ENCODE measurements around the gene LY6G6C.
"Not testable (repeated sequence)": the region's sequence is repeated elsewhere in the genome, so short reads cannot be mapped to it uniquely, and the experiment has no call there.

LY6G6C gene

DNA sequence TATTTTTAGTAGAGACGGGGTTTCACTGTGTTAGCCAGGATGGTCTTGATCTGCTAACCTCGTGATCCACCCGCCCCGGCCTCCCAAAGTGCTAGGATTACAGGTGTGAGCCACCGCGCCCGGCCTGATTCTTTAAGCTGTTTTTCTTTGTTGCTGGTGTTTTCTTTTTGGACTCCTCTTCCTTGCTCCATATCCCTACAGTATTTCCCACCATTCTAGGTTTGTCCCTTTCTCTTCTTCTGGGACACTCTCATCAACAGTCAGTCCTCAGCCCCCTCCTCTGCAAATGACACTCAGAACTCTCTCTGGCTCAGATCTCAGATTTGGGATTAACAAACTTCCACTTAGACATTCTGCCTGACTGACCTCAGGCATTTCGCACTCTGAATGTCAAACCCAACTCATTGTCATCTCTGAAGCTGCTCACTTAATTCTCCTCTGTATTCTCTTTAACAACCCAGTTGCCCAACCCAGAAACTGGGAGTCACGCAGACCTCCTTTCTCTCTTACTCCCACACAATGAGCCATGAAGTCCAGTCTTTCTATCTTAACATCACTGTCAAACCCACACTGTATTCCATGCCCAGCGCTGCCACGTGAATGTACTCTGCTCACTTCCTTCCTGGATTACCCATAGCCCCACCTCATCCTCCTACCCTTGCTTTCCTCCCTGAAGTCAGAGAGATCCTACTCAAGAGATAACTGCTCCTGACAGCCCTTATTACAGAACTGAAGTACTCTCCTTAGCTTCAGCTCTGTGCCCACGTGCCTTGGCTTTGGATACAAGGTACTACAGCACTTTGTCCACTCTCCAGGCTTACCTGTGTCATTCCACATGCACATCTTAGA lies 4.2 kb upstream of the LY6G6C start:
- no peak for DNase-seq

DNA sequence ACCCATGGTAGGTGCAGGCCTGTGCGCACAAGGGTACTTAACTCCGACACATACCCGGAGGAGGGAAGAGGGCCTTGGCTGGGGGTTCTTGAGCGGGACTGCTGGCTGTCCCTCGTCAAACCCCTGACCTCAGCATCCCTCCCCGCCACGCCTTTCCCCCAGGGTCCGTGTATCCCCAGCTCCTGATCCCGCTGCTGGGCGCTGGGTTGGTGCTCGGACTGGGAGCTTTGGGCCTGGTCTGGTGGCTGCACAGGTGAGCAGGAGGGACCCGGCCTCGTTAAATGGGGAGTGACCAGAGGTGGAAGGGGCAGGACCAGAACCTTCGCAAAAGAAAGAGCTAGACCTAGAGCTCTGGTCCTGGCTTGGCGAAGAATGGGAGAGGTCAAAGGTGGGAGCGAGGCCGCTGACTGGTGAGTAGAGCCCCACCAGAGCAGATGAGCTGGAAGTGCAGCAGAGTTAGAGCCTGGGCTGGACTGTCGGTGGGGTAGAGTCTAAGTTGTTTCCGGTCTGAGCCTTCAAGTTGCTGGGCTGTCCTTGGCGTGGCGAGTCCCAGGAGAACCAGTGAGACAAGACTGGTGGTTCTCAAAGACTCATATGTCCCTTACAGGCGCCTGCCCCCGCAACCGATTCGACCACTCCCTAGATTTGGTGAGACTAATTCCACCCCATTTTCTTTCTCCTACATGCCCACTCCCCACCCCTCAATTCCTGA lies 2.6 kb upstream of the LY6G6C start:
- no peak for DNase-seq

DNA sequence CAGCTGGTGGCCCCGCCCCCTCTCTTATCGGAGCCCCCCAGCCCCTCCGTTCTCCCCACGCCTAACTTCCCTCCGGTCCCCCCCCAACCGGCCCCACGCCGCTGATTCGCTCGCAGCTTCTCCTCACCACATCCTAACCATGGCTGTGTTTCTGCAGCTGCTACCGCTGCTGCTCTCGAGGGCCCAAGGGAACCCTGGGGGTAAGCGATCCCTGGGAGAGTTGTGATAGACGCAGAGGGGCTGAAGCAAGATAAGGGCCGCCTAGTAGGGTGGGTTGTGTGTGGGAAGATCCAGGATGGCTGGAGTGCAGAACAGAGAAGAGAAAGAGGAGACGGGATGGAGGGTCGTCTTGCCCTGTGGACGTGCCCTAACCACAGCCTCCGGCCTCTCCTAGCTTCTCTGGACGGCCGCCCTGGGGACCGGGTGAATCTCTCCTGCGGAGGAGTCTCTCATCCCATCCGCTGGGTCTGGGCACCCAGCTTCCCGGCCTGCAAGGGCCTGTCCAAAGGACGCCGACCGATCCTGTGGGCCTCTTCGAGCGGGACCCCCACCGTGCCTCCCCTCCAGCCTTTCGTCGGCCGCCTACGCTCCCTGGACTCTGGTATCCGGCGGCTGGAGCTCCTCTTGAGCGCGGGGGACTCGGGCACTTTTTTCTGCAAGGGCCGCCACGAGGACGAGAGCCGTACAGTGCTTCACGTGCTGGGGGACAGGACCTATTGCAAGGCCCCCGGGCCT lies 1.9 kb upstream of the LY6G6C start, which contains the start of gene MPIG6B:
TSS of gene MPIG6B (plus strand) at position 129 of the 735 bp plus-strand sequence. CDS start at position 140, 11 bp downstream.
- no peak for DNase-seq

DNA sequence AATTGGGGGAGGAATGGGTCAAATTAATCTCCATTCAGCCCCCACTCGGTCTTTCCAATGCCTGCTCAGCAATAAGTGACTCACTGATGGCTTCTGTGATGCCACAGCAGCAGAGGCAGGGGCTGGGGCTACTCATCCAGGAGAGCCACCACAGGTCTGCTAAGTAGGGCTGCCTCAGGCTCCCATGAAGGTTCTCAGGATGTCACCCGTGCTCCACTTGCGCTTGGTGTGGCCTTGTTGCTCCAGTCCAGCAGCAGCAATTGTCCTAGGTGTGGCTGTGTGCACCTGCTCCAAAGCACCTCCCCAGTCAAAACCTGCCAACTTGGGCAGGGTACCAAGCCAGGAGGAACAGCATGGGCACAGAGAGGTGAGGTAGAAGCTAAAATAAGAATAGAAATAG lies 627 bp upstream of the LY6G6C start:
- no peak for DNase-seq

DNA sequence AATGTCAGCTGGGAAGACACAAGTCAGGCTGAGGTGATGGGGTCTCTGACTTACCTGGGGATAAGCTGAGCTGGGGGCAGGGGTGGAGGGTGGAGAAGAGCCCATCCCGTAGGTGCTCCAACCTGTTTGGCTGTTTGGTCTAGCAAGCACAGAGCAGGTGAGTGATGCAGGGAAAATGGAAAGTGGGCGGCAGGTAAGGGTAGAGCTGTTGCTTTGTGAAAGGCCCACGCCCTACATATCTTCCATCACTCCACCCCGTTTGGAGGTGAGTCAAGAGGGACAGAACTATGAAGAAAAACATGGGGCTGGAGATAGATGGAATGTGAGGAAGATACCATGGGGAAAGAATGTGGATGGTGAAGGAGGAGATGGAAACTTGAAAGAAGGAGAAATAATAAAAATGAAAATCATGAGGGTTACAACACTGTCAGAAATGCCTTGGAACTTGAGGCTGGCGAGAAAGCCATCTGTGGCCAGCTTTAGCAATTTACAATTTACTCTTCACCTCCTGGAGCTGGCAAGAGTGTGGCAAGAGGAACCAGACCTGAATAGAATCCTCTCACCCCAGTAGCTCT lies 1.3 kb downstream of the LY6G6C start:
- DNase-seq: no peak

DNA sequence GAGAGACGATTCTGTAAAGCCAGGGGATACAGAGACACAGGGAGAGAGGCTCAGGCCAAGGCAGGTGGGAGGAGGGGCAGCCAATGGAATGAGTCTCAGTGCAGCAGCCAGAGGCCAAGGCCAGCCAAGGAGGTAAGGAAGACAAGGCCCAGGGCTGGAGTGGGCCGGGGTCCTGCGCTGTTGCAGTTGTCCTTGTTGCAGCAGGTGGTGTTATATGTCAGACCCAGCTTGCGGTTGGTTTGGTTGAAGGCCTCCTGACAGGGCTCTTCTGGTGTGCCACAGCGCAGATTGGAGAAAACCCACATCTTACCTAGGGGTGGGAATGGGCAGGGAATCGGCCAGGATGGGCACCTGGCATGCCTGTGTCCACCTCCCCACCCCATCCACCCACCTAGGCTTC lies 2.5 kb downstream of the LY6G6C start:
- no peak for DNase-seq

- DNase-seq: no peak
Observed at GRCh38 chr6:31718265-31718664, 3.3 kb downstream of the LY6G6C start.

- no peak for DNase-seq
Observed at GRCh38 chr6:31717499-31718222, 3.9 kb downstream of the LY6G6C start.

DNA sequence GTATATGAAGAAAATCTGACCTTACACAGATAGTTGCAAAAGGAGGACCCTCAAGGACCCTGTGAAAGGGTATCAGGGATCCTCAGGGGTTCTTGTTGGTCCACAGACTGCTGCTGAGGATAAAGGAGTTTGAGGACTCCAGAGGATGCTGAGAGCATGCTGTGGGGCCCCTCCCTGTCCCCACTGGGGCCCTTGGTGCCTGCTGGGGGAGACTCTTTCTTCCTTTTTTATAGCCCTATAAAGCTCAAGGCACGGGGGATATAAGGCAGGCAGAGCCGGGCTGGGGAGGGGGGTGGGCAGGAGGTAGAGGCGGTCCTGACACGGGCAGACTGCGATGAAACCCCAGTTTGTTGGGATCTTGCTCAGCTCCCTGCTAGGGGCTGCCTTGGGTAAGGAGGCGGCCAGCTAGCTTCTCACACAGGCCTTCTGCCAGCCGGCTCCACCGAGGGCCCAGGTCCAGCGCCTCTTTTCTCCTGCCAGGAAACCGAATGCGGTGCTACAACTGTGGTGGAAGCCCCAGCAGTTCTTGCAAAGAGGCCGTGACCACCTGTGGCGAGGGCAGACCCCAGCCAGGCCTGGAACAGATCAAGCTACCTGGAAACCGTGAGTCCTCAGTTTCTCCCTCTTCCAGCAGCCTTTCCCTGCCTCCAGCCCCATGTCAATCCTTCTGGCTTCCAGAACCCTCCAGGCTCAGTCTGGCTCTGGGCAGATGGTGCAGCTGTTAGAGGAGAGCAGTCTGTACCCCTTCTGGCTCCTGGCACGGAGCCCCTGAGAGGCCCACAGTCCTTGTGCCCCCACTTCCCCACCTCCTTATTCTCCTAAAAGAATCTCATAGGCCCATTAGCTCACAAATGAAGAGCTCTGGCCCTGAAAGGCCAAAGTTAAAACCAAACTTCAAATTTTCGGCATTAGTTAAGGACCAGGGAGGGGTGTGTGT lies 6.3 kb downstream of the LY6G6C start, which contains the start of gene LY6G6D:
TSS of gene LY6G6D (plus strand) at position 327 of the 937 bp plus-strand sequence. CDS start at position 335, 8 bp downstream.
- DNase-seq: no peak

DNA sequence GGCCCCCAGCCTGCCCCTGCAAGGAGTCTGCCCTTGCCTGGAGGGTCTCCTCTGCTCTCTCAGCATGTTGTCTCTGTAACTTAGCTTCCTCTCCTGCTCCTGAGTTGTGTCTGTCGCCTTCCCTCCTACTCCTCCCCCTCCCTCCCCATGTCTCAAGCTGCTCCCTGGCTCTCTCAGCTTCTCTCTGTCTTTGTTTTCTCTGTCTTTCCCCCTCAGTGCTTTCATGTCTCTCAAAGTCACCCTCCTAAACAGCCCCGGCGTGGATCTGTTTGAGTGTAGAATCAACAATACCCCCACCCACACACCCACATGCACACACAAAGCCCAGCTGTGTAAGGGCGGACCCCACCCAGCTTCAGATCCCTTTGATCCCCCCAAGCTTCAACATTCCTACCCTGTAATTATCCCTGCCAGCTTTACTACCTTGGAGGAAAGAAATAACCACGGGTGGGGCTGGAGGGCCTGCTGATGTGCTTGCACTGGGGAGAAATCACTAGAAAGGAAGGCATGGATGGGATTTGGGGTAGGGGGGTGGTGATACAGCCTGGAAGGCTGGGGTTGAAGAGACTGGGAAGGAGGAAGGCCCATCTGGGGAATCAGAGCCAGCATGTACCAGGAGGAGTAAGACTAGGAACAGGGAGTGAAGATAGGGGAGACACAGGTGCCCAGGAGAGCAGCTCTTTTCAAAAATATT lies 7.4 kb downstream of the LY6G6C start:
- no peak for DNase-seq

DNA sequence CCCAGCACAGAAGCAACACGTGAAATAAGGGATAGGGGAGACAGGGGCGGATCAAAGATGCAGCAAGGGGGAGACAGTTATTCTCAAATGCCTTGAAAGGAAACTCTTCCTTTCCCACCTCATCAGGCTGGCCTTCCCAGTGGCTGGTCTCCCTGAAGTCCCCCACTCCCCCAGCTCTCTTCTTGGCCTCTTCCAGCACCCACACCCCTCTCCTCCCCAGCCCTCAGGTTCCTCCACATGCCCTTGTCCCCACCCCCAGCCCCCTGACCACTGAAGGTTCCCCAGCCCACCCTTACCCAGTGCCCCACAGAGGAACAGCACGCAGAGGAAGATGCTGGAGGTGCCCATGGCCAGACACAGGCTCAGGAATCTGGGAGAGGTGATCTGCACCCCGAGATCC lies 8.1 kb downstream of the LY6G6C start:
- no peak for DNase-seq

DNA sequence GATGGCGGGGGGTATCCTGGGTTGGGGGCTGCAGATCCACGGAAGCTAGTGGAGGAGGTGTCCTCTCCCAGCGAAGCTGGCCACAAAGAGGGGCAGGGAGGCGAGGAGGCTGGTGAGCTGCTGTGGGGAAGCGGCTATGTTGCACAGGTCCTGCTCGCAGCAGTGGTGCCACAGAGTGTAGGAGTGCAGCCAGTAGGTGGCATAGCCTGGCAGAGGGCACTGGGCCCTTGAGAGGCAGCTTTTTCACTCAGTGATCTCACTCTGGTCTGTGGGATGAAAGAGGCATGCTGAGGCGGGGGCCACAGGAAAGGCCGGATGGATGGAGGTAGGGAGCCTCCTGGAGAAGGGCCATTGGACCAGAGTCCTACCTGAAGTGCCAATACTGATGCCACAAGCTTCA lies 9.2 kb downstream of the LY6G6C start:
- DNase-seq: no peak

GRCh38 chr6:31711233-31711632 lies 10.3 kb downstream of the LY6G6C start:
- no peak for DNase-seq

GRCh38 chr6:31710523-31711219 lies 10.9 kb downstream of the LY6G6C start:
- DNase-seq: no peak

- DNase-seq: not testable (repeated sequence)
Observed at GRCh38 chr6:31709157-31709556, 12.4 kb downstream of the LY6G6C start.

DNA sequence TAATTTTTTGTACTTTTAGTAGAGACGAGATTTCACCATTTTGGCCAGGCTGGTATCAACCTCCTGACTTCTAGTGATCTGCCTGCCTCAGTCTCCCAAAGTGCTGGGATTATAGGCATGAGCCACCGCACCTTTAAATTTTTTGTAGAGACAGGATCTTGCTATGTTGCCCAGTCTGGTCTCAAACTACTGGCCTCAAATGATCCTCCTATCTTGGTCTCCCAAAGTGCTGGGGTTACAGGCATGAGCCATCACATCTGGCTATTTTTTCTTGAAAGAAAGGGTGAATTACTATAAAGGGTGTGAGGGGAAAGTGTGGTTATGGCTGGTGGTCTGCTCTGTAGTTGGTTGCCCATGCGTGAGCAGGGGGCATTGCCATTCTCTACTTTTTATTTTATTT lies 13.3 kb downstream of the LY6G6C start:
- no peak for DNase-seq

DNA sequence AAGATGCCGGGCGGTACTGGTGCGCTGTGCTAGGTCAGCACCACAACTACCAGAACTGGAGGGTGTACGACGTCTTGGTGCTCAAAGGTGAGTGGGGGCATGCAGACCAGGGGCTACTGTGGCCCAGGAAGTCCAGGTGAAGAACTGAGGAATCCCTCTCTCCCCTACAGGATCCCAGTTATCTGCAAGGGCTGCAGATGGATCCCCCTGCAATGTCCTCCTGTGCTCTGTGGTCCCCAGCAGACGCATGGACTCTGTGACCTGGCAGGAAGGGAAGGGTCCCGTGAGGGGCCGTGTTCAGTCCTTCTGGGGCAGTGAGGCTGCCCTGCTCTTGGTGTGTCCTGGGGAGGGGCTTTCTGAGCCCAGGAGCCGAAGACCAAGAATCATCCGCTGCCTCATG lies 13.8 kb downstream of the LY6G6C start:
- no peak for DNase-seq

DNA sequence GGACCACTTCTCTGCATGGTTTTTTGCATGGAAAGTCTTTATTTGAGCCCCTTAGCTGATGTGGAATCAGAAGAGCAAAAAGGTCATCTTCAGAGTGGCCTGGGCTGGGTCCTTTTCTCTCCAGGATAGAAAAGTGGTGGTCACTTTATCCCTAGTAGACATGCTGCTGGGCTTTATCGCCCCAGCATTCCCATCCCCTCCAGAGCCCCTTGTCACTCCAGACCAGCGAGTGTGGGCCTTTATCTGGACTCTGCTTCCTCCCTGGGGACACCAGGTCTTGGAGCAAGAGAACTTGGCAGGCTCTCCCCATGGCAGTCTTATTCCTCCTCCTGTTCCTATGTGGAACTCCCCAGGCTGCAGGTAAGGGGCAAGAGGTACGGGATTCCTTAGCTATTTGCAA lies 14.9 kb downstream of the LY6G6C start, which contains the start of gene LY6G6F:
TSS of gene LY6G6F (plus strand) at position 268 of the 400 bp plus-strand sequence. CDS start at position 309, 41 bp downstream.
- DNase-seq: no peak

- DNase-seq: no peak
Observed at GRCh38 chr6:31705931-31706330, 15.6 kb downstream of the LY6G6C start.

Measured in activated CD4-positive, alpha-beta T cell treated with anti-CD3 and anti-CD28 coated beads, Interleukin-2, amount 50 U/mL, for 16 hours (primary cell).